HG02763 (cell line): Measurements from ENCODE around the gene ZNF318.
"Not testable (repeated sequence)": the region's sequence is repeated elsewhere in the genome, so short reads cannot be mapped to it uniquely, and the experiment has no call there.

Experiments
- ATAC-seq: cut with Tn5 transposase; IDR thresholded peaks from one replicate; pipeline ENCODE4 v1.9.1; 2021; ENCODE audit warnings: mild to moderate bottlenecking, moderate library complexity; ENCODE audit not compliant: unreplicated experiment

ZNF318 gene

DNA sequence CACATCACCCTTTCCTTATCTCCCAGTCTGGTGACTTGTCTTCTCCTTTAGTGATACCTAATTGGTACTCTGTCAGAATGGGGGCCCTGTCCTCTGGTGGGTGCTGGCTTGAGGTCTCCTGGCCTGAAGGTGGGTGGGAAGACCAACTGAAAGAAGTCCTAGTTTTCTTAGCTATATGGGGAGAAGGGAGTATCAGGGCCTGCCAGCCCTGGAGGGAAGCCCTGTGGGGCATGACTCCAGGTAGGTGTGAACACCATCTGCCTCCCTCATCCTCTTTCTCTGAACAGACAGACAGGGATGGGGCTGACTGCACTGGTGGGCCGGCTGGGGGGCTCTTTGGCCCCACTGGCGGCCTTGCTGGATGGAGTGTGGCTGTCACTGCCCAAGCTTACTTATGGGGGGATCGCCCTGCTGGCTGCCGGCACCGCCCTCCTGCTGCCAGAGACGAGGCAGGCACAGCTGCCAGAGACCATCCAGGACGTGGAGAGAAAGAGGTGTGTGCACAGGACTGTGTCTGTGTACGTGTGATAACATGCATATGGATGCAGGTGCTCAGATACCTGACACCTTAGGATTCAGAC lies 65.6 kb downstream of the ZNF318 start:
- ATAC-seq: no peak

DNA sequence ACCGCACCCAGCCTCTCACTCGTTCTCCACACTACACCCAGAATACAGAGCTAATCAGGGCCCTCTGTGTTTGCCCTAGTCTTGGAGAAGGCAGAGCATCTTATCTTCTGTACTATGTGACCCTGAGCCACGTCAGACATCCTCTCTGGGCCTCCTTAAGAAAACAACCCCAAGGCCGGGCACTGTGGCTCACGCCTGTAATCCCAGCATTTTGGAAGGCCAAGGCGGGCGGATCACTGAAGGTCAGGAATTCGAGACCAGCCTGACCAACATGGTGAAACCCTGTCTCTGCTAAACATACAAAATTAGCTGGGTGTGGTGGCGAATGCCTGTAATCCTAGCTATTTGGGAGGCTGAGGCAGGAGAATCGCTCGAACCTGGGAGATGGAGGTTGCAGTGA lies 66.4 kb downstream of the ZNF318 start:
- ATAC-seq: not testable (repeated sequence)

DNA sequence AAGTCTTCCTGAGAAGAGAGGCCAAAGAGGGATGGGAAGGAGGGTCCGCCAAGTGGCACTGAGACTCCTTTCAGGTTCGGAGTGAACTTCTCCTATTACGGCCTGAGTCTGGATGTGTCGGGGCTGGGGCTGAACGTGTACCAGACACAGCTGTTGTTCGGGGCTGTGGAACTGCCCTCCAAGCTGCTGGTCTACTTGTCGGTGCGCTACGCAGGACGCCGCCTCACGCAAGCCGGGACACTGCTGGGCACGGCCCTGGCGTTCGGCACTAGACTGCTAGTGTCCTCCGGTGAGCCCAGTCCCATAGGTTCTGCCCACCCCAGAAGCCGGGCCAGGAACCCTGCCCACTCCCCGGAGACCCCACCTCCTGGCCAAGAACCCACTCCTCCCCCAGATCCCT lies 67.3 kb downstream of the ZNF318 start:
- no peak for ATAC-seq

DNA sequence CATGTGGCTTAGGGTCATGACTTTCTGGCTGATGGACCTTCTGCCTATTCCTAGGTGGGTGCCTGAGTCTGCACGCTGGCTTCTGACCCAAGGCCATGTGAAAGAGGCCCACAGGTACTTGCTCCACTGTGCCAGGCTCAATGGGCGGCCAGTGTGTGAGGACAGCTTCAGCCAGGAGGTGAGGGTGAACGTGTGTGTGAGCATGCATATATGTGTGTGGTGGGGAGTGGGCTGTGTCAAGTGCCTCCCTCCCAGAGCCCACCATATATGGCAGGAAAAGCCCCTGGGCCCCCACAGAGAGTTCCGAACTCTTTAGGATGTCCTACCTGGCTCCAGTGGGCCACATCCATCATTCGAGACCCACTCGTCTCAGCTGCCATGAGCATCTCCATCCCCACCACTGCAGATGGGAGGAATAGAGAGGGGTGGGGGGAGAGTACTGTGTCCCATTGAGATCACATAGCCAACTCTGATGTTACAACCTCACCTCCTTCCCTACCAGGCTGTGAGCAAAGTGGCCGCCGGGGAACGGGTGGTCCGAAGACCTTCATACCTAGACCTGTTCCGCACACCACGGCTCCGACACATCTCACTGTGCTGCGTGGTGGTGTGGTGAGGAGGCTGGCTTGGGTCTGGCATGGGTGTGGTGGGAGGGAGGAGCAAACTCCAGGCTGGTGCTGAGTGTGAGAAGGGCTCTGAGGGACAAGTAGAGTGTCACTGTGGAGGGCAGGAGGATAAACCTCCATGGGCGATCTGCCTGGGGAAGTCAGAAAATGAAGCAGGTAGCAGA lies 68.2 kb downstream of the ZNF318 start:
- no peak for ATAC-seq

DNA sequence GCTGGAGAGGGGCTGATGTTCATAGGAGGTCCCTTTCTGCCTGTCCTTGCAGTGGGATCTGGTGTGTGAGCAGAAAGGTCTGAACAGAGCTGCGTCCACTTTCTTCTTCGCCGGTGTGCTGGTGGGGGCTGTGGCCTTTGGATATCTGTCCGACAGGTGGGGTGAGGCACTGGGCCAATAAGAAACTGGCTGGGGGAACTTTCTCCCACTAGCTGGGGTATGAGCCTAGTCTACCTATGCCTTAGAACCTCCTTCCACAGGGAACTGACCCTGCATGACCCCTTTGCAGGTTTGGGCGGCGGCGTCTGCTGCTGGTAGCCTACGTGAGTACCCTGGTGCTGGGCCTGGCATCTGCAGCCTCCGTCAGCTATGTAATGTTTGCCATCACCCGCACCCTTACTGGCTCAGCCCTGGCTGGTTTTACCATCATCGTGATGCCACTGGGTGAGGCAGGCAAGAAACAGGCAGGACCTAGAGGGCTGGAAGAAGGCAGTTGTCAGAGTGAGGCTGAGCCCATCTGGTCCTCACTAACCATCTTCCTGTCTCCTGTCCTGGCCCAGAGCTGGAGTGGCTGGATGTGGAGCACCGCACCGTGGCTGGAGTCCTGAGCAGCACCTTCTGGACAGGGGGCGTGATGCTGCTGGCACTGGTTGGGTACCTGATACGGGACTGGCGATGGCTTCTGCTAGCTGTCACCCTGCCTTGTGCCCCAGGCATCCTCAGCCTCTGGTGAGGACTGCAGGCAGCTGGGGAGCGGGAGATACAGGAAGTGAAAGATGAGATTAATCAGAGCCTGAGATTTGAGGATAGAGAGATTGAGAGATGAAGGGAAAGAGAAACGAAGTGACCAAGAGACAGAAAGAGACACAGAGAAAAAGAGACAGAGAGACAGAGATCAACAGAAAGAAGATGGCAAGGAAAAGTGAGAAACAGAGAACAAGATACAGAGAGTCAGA lies 69.8 kb downstream of the ZNF318 start:
- no peak for ATAC-seq

DNA sequence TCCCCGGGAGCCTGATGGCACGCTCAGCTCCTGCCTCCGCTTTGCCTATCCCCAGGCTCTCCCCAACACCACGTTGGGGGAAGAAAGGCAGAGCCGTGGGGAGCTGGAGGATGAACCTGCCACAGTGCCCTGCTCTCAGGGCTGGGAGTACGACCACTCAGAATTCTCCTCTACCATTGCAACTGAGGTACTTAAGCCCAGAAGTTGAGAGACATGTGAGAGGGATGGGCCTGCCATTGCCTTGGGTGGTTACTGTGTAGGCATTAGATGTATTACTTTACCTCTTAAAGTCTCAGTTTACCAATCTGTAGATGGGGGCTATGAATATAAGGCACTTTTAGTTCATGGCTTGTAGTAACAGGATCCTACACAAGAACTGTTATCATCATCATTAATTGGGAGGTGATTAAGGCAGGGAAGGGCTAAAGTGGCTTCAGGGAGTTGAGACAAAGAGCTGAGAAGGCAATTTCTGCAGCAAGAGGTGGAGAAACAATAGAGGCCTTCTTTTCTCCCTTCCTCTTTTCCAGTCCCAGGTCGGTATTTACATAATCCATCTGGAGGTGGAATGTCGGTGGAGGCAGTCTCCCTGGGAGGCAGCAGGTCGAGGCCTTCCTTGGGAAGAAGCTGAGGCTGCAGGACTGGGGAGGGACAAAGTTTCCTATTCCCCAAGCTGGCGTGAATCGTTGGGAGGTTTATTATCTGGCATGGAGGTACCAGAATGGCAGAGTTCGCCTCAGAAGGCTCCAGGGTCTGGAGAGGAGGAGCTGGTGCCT lies 70.7 kb downstream of the ZNF318 start:
- no peak for ATAC-seq

DNA sequence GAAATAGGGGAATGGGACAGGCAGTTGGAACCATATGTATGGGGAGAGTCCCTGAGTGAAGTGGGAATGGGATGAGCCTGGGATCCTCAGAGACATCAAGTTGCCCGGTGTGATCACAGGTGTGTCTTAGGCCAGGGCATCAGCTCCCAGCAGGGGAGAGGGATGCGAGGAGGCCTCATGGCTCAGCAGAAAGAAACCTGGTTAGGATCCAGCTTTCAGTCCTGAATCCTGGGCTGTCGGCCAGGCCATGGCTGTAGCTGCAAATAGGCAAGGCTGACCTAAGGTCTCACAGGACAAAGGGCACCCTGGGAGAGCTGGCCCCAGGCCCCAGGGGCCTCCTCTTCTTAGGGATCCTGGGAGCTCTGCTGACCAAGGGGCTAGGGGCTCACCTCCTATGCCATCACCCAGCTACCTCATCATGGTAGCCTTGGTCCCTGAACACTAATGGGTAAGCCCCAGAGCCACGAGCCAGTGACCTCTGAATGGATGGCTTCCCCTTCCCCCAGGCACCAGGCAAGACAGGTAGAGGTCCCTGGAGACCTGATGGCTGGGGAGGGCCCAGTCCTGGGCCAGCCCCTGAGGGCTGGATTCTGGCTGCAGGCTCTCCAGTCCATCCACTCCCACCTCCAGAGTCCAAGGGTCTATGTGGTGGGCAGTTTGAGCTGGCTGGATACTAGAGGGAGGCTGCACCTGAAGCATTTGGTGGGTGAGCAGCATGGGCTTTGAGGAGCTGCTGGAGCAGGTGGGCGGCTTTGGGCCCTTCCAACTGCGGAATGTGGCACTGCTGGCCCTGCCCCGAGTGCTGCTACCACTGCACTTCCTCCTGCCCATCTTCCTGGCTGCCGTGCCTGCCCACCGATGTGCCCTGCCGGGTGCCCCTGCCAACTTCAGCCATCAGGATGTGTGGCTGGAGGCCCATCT lies 71.5 kb downstream of the ZNF318 start, which contains the start of gene SLC22A7:
SLC22A7 (plus strand) TSS at position 617 of the 921 bp plus-strand sequence; CDS start at position 716, 99 bp downstream.
- no peak for ATAC-seq

DNA sequence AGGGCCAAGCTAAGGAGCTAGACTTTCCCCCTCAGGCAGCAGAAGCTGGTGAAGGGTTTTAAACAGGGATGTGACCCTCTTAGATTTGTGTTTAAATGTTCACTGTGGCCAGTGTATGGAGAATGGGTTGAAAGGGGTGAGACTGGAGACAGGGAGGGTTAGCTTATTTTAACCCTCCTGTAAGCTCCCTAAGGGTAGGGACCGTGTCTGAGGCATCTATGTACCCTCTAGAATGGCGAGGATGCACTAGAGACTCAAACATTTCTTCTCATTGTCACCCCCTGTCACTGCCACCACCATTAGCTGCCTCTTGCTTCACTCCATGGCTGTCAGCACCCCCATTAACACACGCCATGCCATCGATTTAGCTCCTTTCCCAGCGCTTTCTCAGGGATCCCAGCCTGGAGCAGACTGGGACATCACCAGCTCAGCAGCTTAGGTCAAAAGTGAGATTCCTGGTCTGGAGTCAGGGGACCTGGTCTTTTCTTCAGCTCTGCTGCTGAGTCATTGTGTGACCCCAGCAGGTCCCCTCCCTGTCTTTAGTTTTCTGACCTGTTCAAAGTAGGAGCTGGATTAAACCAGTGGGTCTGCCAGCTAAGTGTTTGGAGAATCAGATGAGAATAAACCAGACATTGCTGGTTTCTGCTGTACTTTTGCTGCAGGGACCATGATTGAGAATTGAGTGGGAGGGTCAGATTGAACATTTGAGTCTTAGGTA lies 72.5 kb downstream of the ZNF318 start:
- no peak for ATAC-seq

DNA sequence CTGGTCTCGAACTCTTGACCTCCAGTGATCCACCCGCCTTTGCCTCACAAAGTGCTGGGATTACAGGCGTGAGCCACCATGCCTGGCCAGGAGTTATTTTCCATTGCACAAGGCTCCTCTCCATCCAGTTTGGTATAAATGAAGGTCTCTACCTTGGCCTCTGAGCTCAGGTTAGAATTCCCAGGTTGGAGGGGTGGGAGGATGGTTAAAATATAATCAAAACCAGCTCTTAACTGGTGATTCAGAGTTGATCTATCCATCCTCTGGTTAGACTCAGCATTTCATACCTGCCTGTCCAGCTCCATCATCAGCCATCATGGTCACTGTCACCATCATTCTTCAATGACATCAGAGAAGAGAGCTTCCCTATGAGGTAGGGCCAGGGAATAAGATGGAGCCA lies 74.0 kb downstream of the ZNF318 start:
- ATAC-seq: no peak

DNA sequence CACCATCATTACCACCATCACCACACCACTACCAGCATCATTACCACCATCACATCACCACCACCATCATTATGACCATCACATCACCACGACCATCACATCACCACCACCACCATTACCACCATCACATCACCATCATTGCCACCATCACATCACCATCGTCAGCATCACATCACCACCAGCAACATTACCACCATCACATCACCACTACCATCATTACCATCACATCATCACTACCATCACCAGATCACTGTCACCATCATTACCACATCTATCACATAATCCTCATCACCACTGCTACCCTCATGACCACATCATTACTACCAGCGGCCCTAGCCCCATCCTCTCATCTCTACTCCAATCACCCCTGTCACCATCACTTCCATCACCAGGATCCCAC lies 74.9 kb downstream of the ZNF318 start:
- ATAC-seq: no peak

DNA sequence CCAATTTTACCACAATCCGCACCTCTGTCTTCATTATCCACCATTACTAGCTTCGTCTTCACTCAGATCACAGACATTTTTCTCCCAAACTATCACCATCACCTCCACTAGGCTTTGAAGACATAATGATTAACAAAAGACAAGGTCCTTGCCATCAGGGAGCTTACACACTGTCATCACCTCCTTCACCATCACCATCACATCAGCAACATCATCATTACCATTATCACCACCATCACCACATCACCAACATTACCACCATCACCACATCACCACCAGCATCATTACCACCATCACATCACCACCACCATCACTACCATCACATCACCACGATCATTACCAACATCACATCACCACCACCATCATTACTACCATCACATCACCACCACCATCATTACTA lies 75.7 kb downstream of the ZNF318 start:
- no peak for ATAC-seq

DNA sequence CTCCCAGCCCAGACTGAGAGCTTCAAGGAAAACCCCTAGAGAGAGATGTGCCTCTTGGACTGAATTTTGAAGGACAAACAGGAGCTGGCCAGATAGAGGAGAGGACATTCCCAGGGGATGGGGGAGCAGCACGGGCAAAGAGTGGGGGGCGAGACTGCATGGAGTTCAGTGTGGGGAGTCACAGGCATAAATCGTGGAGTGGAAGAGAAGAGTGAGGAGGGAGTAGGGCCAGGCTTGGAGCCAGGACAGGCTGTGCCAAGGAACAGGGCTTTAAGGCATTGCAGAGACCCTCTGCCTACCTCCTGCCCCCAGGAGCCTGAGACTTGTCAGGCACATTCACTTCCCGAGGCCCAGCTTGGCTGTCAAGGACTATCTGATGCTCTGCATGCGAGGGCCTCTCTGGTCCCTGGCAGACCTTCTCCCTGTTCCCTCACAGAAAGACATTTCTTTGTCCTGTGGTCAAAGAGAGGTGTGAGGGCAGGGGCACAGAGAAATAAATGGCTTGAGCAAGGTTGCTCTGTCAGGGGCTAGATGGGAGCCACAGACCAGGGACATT lies 76.6 kb downstream of the ZNF318 start:
- ATAC-seq: no peak

DNA sequence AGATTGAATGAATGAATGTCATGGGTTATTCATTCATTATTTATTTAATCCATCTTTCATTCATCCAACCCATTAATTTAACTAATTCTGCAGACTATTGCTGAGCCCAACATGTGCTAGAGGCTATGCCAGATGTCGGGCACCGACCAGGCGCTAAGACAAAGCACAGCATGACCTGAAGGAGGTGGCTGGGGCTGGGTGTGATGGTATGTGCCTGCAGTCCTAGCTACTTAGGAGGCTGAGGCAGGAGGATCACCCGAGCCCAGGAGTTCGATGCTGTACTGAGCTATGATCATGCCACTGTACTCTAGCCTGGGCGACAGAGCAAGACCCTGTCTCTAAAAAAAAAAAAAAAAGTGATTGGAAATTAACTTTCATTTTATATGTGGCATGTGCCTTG lies 77.1 kb downstream of the ZNF318 start:
- ATAC-seq: no peak

DNA sequence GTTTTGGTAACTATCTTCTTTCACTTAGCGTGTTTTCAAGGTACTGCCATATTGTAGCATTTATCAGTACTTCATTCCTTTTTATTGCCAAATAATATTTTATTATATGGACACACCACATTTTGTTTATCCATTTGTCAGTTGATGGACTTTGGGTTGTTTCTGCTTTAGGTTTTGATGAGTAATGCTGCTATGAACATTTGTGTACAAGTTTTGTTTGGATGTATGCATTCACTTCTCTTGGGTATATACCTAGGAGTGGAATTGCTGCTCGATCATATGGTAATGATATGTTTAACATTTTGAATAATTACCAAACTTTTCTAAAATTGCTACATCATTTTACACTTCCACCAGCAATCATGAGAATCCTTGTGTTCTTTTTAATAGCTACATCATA lies 77.7 kb downstream of the ZNF318 start:
- ATAC-seq: no peak

DNA sequence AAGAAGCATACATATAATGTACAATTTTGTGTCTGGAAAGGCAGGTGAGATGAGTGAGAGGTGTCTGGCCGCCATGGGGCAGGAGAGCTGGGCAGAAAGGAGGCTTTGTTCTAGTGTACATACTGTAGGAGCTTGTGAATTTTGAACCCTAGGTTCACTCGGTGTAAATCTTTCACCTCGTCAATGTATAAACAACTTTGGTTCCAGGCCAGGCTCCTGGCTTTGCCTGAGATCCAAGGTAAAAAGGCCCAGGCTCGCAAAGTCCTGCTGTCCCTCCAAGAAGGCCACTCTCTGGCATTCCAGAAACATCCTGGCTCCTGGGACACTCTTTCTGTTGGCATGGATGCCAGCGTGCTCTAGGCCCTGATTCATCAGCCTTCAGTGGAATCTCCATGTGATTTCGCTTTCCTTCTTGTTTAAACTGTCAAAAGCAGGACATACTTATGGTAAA lies 78.5 kb downstream of the ZNF318 start:
- no peak for ATAC-seq

DNA sequence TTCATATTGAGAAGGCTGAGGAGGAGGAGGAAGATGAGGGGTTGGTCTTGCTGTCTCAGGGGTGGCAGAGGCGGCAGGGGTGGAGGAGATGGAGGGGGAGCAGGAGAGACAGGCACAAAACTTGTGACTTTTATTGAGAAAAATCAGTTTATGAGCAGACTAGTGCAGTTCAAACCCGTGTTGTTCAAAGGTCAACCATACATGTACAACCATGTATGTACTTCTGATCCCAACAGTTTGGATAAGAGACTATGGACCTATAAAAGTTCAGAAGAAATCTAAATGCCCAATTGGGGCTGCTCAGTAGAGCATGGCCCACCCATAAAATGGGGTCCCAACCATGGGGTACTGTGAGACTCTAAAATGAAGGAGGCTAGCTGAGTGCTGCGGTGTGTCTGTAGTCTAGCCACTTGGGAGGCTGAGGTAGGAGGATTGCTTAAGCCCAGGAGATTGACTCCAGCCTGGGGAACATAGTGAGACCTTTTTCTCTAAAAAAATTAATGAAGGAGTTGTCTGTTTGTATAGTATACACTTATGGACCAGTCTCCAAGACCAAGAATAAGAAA lies 79.0 kb downstream of the ZNF318 start:
- no peak for ATAC-seq

DNA sequence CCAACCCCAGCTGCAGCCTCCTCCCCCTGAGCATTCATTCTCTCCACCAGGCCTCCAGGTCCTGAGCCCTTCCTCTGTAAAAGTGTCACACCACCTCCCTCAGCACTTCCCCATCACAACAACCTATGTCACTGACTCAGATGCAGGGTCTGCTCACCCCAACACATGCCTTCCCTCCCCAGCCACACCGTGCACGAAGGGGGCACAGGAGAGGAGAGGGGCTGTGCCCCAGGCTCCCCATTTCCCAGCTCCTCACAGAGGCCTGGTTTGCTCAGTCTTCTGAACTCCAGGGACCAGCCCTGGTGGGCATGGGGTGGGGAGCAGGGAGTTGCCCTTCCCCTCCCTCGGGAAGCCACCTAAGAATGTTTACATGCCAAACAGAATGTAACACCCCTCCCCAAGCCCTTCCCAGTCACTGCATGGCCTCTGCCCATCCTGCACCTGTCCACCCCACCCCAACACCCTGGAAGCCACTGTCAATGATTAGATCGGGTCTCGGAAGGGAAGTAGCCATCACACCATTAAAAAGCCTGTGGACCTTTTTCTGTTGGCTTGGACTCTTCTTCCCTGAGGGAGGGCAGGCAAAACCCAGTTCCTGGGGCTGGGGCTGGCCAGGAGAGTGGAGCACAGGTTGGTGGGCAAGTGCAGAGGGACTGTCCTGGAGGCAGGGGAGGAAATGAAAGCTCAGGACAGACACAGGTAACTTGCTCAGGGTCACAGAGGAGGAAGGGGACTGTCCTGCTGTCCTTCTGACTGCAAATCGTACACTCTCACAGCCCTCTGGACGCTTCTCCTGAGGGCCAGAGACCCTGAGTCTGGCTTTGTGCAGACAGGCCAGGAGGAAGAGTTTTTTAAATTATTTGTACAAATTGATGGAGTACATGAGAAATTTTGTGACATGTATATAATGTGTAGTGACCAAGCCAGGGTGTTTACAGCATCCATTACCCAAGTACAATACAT lies 81.4 kb downstream of the ZNF318 start:
- no peak for ATAC-seq
